Mucosa of descending colon (tissue), 3 donors: ENCODE measurements around the gene ZNF468. TPM values are rescaled to one million over a fixed set of nuclear protein-coding genes. Genes with fewer than 3 reads are reported as not detected.
"Not testable (repeated sequence)": the region's sequence is repeated elsewhere in the genome, so short reads cannot be mapped to it uniquely, and the experiment has no call there.

Source experiments
- ATAC-seq: fragments of 200-7000 bp; cut with Tn5 transposase; one replicate; pipeline ENCODE4 v1.9.1; 2020; ENCODE audit warnings: mild to moderate bottlenecking, moderate library complexity
- DNase-seq, 3 donors: peaks; one replicate each; pipeline ENCODE4 v3.0.0-alpha.2; 2020
- H3K36me3 ChIP-seq: fragments of 200-600 bp; one replicate; pipeline ENCODE4 v1.8.0; 2021; ENCODE audit warnings: low read depth, mild to moderate bottlenecking
- H3K4me1 ChIP-seq: fragments of 200-600 bp; one replicate; pipeline ENCODE4 v1.8.0; 2021; ENCODE audit warnings: low read depth, mild to moderate bottlenecking
- H3K4me3 ChIP-seq: fragments of 200-600 bp; one replicate; pipeline ENCODE4 v1.8.0; 2021; ENCODE audit warnings: mild to moderate bottlenecking
- H3K9me3 ChIP-seq: fragments of 200-600 bp; one replicate; pipeline ENCODE4 v1.8.0; 2021; ENCODE audit warnings: mild to moderate bottlenecking
- CTCF ChIP-seq: fragments of 200-600 bp; IDR thresholded peaks from one replicate; pipeline ENCODE4 v1.8.0; 2022; ENCODE audit warnings: antibody characterized with exemption, mild to moderate bottlenecking
- intact Hi-C, 2 donors: fragments of 100-400 bp; cut with DNase I in 1 of 2; cut with micrococcal nuclease in 1 of 2; formaldehyde crosslinking; loops; one replicate each; pipeline versions ENCODE4 v1.11.0 to v1.11.1; 2022; cut with DNase I, micrococcal nuclease
- total RNA-seq, 3 donors: library from RNA; stranded (reverse); fragmentation: NEBNext Ultra II Directional in 2 of 3; extraction: Animal tissue kit (Norgen Biotek cat#: 25700) in 2 of 3; gene quantifications; one replicate each; pipeline versions ENCODE4 v1.2.1 to v1.2.4, GENCODE V29; 2021 to 2023
- donor health status: DM: no; HTN: no; CAD: no; lungs with moderate emphysema.
- donor health status: DM: no; HTN: no; CAD: no.
- donor health status: DM: no; HTN: yes; CAD: no.

Gene ZNF468
- total RNA-seq, 3 donors from 2014 or later, result 19.5 to 33.2 (median 30.7) TPM

DNA sequence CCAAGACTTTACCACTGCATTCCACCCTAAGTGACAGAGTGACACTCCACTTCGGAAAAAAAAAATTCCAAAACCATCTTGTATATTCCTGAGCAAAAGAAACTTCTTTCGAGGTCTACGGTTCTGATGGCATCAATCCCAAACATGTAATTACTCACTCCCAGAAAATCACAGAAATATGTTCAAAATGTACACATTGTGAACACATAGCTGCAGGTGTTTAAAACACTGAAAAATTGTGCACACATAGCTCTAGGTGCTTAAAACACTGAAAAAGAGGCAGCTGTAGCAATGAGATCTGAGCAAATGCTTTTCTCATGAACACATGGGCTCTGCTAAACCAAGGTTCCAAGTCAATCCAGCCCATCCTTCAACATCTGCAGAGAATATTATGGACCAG, 14.0 kb upstream of the ZNF468 start:
- peaks cover 6% of the 10 kb centered on the region for H3K9me3 ChIP-seq
- no peak for DNase-seq
- intact Hi-C loops, result no loop called here
- no peak for ATAC-seq
- no peaks in the 10 kb centered on the region for H3K36me3 ChIP-seq
- TF ChIP-seq CTCF, result no peak
- no peak overlapping the region for H3K4me3 ChIP-seq
- no peaks in the 10 kb centered on the region for H3K4me1 ChIP-seq

DNA sequence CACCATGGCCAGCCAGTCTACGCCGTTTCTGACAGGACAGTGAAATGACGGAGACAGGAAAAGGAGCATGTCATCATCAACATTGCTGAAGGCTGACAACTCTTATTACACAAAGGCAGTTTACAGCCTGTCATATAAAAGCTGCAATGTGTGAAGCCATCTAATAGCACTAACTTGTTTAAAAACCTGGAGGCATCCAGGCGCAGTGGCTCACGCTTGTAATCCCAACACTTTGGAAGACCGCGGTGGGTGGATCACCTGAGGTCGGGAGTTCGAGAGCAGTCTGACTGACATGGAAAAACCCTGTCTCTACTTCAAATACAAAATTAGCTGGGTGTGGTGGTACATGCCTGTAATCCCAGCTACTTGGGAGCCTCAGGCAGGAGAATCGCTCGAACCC, 10.6 kb upstream of the ZNF468 start:
- H3K4me3 ChIP-seq, DNase-seq, H3K4me1 ChIP-seq, ATAC-seq, H3K9me3 ChIP-seq, H3K36me3 ChIP-seq, intact Hi-C loops: not testable (repeated sequence)

- intact Hi-C loops, H3K9me3 ChIP-seq, H3K36me3 ChIP-seq, H3K4me1 ChIP-seq: not testable (repeated sequence)
- DNase-seq (peak in 1 of 3 donors; percentile 26), ATAC-seq (peak; percentile 52)
- peak overlapping the region; percentile 36 for H3K4me3 ChIP-seq
Measured at GRCh38 chr19:52856540-52857377, 660 bp downstream of the ZNF468 start.

DNA sequence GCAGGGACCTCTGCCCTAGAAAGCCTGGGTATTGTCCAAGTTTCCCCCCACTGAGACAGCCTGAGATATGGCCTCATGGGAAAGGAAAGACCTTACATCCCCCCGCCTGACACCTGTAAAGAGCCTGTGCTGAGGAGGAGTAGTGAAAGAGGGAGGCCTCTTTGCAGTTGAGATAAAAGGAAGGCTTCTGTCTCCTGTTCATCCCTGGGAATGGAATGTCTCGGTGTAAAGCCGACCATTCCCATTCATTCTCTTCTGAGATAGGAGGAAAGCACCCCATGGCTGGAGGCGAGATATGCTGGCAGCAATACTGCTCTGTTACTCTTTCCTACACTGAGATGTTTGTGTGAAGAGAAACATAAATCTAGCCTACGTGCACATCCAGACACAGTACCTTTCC, 10.1 kb downstream of the ZNF468 start:
- DNase-seq, ATAC-seq, intact Hi-C loops, H3K4me3 ChIP-seq, H3K4me1 ChIP-seq: not testable (repeated sequence)
- Histone ChIP-seq H3K36me3 (peaks cover 43% of the 10 kb centered on the region), H3K9me3 (peaks cover 65% of the 10 kb centered on the region)

DNA sequence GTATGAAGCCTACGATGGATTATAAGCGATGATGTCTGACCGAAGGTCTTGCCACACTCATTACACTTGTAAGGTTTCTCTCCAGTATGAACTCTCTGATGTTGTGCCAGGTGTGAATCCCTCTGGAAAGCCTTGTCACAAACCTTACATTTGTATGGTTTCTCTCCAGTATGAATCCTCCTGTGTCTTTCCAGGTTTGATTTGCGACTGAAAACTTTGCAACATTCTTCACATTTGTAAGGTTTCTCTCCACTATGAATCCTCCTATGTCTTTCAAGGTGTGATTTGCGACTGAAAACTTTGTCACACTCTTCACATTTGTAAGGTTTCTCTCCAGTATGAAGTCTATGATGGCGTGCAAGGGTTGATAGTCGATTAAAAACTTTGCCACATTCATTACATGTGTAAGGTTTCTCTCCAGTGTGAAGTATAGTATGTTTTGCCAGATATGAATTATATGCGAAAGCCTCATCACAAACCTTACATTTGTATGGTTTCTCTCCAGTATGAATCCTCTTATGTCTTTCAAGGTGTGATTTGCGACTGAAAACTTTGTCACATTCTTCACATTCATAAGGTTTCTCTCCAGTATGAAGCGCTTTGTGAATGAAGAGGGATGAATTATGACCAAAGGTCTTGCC, 16.5 kb downstream of the ZNF468 start:
- H3K4me1 ChIP-seq, DNase-seq, intact Hi-C loops, ATAC-seq, H3K4me3 ChIP-seq: not testable (repeated sequence)
- H3K9me3 ChIP-seq, result peaks cover 98% of the 10 kb centered on the region
- peaks cover 40% of the 10 kb centered on the region for H3K36me3 ChIP-seq

DNA sequence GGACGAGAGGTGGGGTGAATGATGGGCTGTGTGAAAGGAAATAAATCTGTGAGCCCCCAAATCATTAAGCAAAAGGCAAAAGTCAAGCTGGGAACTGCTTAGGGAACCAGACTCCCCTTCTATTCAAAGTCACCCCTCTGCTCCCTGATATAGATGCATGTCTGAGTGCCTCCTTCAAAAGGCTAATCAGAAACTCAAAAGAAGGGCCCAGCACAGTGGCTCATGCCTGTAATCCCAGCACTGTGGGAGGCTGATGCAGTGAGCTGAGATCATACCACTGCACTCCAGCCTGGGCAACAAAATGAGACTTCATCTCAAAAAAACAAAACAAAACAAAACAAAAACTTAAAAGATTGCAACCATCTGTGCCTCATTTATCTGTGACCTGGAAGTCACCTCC, 23.1 kb downstream of the ZNF468 start:
- H3K4me1 ChIP-seq, result not testable (repeated sequence)

GRCh38 chr19:52833541-52833940, 23.9 kb downstream of the ZNF468 start:
- ATAC-seq, H3K4me3 ChIP-seq, H3K4me1 ChIP-seq, intact Hi-C loops, DNase-seq, H3K36me3 ChIP-seq: not testable (repeated sequence)
- peaks cover 41% of the 10 kb centered on the region for H3K9me3 ChIP-seq

More for the DNA sequence above, 23.1 kb downstream of the ZNF468 start:
- DNase-seq, intact Hi-C loops, H3K36me3 ChIP-seq, ATAC-seq, H3K4me3 ChIP-seq: not testable (repeated sequence)
- peaks cover 48% of the 10 kb centered on the region for H3K9me3 ChIP-seq

DNA sequence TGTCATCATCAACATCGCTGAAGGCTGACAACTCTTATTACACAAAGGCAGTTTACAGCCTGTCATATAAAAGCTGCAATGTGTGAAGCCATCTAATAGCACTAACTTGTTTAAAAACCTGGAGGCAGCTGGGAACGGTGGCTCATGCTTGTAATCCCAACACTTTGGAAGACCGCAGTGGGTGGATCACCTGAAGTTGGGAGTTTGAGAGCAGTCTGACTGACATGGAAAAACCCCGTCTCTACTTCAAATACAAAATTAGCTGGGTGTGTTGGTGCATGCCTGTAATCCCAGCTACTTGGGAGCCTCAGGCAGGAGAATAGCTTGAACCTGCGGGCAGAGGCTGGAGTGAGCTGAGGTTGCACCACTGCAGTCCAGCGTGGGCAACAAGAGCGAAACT, 27.6 kb downstream of the ZNF468 start:
- peaks cover 24% of the 10 kb centered on the region for H3K9me3 ChIP-seq
- ATAC-seq, intact Hi-C loops, DNase-seq, H3K4me3 ChIP-seq, H3K36me3 ChIP-seq, H3K4me1 ChIP-seq: not testable (repeated sequence)

- Histone ChIP-seq H3K4me1 (no peaks in the 10 kb centered on the region), H3K36me3 (no peaks in the 10 kb centered on the region), H3K9me3 (peaks cover 9% of the 10 kb centered on the region), H3K4me3 (no peak overlapping the region)
- DNase-seq (no peak), ATAC-seq (no peak)
- intact Hi-C loops, result no loop called here
- TF ChIP-seq CTCF, result no peak
Measured at GRCh38 chr19:52825765-52826164, 31.7 kb downstream of the ZNF468 start.
